ENCODE data around the gene JSRP1.

JSRP1 gene

DNA sequence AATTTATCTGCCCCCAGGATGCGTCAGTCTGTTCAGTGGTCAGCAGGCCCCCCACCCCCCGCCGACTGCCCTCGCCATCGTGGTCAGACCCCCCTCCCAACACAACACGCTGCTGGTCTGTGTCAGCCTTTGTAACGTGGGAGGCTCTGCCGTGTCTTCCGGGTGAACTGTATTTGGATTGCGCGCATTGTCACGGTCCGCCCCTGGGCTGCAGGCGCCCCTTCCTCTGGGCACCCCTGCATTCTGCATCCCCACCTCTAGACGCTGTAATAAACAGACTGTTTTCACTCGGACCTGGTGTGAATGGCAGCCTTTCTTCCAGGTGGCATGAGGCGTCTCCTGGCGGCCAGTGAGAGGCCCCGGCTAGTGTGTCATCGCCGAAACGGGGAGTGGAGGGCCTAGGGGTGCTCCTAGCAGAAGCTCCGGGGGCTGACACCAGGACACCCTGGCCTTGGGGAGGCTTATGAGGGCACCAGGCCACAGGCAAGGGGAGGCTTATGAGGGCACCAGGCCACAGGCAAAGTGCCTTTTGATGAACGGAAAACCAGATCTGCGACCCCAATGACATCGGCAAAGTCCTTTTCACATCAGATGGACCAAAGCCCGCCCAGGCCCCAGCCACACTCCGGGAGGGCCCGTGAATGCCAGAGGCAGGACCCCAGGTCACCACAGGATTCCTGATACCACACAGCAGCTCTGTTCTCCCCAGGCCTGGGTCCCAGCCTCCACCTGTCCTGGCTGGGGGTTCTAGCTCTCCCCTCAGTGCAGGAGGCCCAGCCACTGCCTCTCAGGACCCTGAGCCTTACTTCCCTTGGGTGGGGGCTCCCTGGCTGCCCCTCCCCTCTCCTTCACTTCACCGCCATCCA, 23.7 kb downstream of the JSRP1 start:
- DNase-seq (ENCODE audit: low spot score), result no peak

DNA sequence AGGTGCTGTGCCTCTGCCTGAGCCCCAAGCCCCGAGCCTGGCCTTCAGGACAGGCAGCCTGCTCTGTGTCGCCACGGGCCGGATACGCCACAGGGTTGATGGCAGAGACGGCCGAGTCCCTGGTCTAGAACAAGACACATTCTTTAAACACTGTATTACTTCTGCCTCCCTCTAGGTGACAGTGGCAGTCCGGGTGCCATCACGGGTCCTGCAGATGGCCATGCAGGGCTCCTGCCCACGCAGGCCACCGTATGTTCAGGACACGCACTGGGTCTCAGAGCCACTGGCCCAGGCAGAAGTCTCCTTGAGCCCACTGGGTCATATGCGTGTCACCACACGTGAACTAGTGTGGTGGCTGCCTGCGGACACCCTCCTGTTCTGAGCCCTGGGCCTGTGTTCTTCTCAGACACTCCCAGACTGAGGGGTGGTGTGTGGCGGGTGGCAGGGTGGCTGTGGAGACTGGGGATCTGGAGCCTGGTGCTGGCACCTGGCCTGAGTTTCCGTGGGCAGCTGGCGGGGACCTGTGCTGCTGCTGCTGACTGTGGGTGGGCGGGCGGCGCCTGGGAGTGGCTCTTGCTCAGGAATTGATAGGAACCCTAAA, 24.5 kb downstream of the JSRP1 start:
- DNase-seq (ENCODE audit: low spot score), result peak; percentile 30

DNA sequence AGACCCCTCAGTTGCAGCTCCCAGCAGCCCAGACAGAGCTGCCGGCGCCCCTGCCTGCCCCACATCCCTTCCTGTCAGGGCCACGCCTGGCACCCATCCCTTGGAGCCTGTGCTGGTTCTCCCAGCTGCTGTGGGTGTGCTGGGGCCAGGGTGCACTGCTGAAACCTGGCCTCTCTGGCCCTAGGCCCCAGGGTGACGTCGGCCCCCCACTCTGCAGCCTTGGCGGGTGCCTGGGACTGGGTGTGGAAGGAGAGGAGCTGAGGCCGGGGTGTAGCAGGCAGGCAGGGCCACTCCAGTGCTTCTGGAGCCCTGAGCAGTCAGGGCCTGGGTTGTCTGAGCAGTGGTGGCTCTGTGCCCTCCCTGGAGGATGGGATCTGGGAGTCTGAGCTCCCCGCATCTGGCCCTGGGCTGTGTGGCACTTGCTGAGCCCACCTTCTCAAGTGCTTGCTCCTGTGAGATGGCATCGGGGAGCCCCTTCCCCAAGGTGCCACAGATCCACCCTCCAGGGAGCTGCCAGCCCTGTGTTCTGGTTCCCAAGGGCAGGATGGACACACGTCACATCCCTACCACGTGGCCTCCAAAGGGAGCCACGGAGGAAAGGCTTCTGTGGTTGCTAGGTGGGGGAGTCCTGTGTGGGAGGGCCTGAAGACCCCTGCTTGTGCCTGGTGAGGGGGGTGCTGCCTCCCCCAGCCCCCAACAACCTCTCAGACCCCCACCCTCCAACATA, 25.2 kb downstream of the JSRP1 start:
- DNase-seq (ENCODE audit: low spot score), result no peak

DNA sequence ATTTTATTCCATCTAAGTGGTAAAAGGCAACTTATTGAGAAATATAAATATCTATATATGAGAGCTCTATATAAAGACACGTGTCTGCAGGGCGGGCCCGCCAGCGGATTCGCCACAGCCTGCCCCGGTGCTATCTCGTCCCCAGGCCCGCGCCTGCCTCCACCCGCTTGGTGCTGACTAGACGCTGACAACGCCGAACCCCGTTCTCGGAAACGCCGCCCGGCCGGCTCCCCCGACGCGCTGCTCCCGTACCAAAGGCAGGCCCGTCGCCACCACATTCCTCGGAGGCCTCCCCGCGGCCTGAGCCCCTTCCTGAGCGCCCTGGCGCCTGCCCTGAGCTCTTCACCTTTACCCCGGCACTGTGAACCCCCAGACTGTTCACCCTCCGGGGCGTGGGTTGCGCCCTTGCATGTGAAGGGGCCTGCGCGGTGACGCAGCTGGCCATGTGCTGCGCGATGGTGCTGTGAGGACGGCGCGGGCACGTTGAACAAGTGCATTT, 26.1 kb downstream of the JSRP1 start:
- no peak for DNase-seq (ENCODE audit: low spot score)

DNA sequence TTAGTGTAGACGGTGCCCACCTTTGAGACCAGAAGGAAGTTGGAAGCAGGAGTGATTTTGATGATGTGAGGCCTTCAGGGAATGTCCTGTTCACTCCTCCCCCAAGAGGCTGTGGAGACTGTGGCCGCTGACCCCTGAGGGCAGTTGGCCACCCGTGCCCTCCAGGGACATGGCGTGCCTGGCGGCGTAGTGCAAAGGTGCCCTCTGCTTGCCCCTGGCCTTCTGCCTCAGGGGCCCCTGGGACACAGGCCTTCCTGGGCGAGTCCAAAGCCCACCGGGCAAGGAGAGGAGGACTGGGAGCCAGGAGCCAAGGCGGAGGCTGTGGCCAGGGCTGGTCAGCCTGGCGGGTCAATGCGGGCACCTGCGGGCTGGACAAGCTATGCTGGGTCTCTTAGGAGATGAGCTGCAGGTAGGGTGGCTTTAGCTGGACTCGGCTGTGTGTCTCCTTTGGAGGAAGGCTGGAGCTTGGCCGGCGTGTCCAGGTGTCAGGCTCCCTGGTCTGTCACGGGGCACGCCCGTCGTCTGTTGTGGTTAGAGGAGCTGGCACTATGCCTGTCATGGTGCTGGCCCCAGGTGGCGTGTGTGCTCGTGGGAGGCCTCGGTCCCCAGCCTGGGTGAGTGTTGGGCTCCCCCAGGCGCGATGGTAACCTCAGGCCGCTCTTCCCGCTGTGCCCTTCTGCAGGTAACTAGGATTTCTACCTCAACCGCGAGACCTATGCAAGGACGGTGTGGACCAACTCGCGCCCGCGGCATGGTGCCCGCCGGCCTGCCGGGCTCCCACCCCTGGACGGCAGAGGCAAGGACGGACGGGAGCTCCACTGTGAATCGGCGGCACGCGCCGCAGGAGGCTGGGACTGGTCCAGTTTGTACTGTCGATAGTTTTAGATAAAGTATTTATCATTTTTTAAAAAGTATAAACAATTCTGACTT, 26.8 kb downstream of the JSRP1 start:
- no peak for DNase-seq (ENCODE audit: low spot score)

DNA sequence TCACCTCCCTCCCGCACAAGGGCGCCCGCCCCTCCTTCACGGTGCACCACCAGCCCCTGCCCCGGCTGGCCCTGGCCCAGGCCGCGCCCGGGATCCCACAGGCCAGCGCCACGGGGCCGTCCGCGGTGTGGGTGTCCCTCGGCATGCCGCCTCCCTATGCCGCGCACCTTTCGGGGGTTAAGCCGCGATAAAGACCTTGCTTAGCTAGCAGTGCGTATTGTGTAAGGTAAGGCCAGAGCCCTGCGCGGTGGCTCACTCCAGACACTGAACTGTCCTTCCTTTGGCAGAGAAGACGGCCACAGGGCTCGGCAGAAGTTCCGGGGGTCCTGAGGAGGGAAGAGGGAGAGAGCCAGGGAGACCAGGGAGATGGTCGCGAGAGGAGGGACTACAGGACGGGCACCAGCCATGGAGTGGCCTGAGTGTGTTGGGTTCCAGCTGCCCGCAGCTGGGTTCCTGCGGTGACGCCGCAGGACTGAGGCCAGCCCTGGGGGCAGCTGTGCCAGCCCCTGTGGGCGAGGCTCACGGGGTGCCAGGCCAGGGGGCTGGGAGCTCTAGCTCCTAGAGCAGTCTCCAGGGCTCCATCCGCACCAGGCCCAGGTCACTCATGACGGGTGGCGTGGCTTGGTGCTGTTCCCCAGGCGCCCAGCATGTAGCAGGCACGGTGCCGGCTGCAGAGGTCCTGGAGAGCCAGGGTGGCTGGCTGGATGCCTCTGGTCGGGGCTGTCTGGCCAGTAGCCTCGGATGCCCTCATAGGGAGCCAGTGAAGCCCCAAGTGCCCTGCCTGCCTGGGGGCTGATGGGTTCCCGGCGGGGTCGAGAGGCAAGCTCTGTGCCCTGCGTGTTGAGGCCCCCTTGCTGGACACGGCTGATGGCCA, 27.8 kb downstream of the JSRP1 start:
- no peak for DNase-seq (ENCODE audit: low spot score)

DNA sequence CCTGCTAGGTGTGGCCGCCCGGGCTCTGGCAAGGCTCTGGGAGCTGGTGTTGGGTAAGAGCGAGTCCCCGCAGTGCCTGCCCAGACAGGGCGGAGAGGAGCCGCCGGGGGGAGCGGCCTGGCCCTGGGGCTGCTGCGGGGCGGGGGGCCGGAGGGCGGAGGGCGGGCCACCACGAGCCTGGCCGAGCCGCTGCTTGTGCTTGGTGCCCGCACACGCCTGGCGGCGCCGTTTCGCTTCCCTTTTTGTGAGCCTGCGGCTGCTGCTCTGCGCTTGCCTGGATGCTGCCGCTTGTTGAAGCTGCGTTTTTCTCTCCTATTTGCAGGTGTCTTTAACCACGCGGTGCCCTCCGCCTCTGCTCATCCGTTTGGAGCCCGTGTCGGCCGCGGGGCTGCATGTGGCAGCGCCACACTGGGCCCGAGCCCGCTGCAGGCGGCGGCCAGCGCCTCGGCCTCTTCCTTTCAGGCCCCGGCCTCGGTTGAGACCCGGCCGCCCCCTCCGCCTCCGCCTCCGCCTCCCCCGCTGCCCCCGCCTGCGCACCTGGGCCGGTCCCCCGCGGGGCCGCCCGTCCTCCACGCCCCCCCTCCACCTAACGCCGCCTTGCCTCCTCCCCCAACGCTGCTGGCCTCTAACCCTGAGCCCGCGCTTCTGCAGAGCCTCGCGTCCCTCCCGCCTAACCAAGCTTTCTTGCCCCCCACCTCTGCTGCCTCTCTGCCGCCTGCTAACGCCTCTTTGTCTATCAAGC, 28.6 kb downstream of the JSRP1 start:
- DNase-seq (ENCODE audit: low spot score), result no peak

DNA sequence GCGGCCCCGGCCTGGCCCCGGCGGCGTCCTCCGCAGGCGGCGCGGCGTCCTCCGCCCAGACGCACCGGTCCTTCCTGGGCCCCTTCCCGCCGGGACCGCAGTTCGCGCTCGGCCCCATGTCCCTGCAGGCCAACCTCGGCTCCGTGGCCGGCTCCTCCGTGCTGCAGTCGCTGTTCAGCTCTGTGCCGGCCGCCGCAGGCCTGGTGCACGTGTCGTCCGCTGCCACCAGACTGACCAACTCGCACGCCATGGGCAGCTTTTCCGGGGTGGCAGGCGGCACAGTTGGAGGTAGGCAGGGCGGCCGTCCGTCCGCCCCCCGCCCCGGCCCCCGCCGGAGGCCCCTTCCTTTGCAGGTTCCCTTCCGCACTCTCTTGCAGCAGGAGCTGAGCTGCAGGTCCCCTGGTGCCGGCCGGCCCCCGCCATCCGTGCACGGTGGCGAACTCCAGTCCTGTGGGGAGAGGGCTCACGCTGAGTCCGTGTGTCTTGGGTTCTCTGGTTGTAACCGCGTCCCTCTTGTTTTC, 29.3 kb downstream of the JSRP1 start:
- DNase-seq (ENCODE audit: low spot score), result no peak

DNA sequence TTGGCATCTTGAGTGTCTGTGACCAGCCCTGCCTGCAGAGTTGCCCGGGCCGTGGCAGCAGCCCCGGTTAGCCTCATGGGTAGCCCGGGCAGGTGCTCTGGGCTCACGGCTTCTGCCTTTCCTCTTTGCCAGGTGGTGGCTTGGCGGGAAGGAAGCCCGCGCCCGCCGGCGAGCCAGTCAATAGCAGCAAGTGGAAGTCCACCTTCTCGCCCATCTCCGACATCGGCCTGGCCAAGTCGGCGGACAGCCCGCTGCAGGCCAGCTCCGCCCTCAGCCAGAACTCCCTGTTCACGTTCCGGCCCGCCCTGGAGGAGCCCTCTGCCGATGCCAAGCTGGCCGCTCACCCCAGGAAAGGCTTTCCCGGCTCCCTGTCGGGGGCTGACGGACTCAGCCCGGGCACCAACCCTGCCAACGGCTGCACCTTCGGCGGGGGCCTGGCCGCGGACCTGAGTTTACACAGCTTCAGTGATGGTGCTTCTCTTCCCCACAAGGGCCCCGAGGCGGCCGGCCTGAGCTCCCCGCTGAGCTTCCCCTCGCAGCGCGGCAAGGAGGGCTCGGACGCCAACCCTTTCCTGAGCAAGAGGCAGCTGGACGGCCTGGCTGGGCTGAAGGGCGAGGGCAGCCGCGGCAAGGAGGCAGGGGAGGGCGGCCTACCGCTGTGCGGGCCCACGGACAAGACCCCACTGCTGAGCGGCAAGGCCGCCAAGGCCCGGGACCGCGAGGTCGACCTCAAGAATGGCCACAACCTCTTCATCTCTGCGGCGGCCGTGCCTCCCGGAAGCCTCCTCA, 30.0 kb downstream of the JSRP1 start:
- DNase-seq (ENCODE audit: low spot score), result no peak

DNA sequence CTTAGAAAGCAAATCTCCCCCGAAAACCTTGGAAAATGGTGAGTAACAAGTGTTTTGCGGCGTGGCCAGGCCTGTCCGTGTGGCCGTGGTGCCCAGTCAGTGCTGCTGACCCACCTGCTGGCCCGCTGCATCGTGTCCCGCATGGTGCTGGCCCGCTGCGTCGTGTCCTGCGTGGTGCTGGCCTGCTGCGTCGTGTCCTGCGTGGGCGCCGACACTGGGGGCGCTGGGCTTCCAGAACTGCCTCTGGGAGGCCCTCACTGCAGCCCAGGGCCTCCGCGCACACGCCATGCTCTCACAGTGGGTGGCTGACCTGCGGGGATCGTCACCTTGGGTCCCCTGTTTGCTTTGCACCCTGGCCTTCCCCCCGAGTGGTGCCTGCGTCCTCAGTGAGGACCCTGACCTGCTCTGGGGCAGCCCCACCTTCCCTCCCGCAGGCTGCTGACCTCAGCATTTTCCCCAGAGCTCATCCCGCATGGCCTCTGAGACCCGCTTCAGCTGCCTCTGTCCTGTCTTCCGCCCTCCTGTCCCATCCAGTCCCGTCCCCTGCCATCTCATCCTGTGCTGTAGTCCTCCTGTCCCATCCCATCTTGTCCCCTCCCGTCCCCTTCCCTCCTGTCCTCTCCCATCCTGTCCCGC, 30.7 kb downstream of the JSRP1 start:
- no peak for DNase-seq (ENCODE audit: low spot score)

DNA sequence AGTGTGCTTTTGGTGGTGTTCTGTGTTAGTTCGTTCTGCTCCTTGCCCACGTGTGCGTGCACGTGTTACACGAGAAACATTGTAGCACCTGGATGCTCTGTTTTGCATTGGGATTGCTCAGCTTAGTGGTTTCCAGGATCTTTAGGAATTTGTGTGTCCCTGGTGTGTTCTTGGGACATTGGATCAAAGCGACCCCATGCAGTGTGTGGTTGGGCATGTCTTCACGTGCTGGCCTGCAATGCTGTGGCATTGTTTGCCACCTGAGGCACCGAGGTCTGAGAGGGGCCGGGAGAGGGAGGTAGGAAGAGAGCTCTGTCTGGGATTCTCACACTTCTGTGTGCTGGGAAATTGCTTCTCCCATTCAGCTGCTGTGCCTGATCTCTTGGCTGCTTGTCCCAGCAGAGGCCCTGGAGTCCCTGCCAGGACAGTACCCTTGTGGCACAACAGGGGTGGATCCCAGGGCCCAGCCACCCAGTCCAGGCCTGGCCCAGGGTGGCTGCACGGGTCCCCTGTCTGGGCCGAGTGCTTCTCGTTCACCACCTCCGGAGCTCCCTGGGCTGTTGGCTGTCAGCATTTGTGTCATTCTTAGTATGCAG, 31.4 kb downstream of the JSRP1 start:
- no peak for DNase-seq (ENCODE audit: low spot score)

DNA sequence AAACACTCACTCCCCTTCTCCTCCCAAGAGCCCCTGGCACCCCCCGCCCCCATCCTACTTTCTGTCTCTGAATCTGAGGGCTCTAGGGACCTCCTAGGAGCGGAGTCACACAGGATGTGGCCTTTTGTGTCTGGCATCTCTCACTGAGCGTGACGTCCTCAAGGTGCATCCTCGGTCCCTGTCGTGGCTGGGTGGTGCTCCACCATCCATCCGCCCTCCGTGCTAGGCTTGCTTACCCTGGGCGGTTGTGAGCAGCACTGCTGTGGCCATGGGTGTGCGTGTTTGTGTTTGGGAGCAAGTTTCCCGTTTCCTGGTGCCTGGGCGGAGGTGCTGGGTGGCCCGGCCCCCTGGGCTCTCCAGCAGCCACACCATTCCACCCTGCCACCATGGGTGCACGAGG, 32.3 kb downstream of the JSRP1 start:
- DNase-seq (ENCODE audit: low spot score), result no peak

DNA sequence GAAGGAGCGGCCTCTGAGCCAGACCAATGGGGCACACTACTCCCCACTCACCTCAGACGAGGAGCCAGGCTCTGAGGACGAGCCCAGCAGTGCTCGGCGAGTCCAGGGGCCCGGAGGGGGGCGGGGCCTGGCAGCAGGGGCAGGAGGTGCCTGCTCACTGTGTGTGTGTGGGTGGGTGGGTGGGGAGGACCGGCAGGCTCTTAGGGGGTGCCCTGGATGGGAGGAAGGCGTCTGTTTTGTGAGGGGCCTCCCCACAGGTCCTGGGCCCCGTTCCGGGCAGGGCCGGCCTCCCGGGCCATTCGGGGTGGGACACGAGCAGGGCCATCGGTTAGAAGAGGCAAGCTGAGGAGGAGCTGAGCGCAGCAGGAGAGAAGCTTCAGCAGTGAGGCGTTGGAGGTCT, 32.8 kb downstream of the JSRP1 start:
- DNase-seq (ENCODE audit: low spot score), result no peak

DNA sequence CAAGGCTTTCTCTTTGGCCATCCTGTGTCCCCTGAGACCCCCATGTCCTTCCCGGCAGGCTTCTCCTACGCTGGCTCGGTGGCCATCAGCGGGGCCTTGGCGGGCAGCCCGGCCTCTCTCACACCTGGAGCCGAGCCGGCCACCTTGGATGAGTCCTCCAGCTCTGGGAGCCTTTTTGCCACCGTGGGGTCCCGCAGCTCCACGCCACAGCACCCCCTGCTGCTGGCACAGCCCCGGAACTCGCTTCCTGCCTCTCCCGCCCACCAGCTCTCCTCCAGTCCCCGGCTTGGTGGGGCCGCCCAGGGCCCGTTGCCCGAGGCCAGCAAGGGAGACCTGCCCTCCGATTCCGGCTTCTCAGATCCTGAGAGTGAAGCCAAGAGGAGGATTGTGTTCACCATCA, 34.3 kb downstream of the JSRP1 start:
- DNase-seq (ENCODE audit: low spot score), result no peak

DNA sequence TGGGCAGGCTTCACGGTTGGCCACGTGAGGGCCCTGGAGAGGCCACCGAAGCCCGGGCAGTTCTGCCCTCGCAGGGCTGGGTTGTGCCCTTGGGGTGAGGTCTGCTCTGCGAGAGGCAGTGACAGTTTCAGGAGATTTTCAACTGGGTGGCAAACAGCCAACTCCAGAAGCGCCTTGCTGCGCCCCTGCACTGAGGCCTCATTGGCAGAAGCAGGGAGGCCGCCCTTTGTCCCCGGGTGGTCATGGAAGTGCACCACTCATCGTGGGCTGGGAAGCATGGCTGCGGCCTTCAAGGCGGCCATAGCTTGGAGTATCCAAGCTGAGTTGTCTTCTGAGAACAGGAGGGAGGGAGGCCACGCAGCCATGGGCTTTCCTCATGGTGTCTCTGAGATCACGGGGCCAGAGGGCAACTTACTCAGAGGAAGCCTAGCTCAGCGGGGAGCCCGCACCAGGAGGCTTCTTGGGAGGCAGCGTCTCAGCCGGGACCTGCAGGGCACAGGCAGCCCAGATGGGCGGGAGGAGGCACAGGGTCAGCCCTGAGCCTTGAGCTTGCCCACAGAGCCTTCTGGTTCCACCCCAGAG, 34.9 kb downstream of the JSRP1 start:
- DNase-seq (ENCODE audit: low spot score), result no peak

DNA sequence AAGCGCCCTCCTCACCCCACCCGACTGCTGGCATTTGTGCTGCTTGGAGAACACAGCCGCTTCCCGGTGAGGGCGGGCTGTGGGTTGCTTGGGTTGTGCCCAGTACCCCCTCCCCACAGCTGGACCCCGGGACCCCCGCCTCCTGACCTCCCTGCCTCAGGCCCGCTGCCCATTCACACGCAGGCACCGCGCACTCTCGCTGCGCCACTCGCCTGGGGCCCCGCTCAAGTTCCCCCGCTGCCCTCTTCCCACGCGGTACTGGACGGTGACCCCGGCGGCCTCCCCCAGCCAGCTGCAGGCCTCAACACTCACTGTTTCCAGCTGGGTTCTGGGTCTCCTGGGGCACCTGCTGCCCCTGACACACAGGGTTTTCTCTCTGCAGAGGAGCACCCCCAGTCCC, 36.5 kb downstream of the JSRP1 start:
- DNase-seq (ENCODE audit: low spot score), result no peak

DNA sequence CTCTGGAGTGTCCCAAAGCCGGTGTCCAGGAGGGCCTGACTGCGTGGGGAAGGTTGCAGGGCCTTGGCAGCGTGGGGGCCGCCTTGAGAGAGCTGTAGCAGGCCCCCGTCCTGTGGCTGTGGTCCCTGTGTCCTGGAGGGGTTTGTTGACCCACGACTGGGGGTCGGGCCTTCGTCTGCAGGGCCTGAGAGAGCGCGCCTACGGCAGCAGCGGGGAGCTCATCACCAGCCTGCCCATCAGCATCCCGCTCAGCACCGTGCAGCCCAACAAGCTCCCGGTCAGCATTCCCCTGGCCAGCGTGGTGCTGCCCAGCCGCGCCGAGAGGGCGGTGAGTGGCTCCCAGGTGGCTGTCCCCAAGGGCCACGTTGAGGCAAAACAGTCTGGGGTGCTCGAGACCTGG, 38.6 kb downstream of the JSRP1 start:
- DNase-seq (ENCODE audit: low spot score), result no peak
